DOHH2 (cell line): ENCODE results near the gene TBX3.

Experiments used
- H3F3A ChIP-seq: fragments of 200-600 bp; sonication (generic), shearing (Covaris generic); 2 replicates; pipeline ENCODE4 v1.6.0; 2016; ENCODE audit warnings: antibody characterized with exemption, mild to moderate bottlenecking; ENCODE audit not compliant: control insufficient read depth, insufficient read depth
- H3K27ac ChIP-seq: fragments of 200-600 bp; sonication (generic); 2 replicates; pipeline ENCODE4 v1.5.1; 2014; ENCODE audit warnings: low read depth, mild to moderate bottlenecking, low read length, moderate library complexity
- H3K27me3 ChIP-seq: fragments of 200-600 bp; sonication (generic); 2 replicates; pipeline ENCODE4 v1.6.1; 2014; ENCODE audit warnings: mild to moderate bottlenecking, low read length, mixed read lengths; ENCODE audit not compliant: control insufficient read depth
- H3K36me3 ChIP-seq: fragments of 200-600 bp; sonication (generic); 2 replicates; pipeline ENCODE4 v1.6.1; 2014; ENCODE audit warnings: mild to moderate bottlenecking, low read length, moderate library complexity, mixed read lengths; ENCODE audit not compliant: control insufficient read depth
- H3K4me1 ChIP-seq: fragments of 200-600 bp; sonication (generic); 2 replicates; pipeline ENCODE4 v1.6.1; 2014; ENCODE audit warnings: mild to moderate bottlenecking, low read length, mixed read lengths; ENCODE audit not compliant: control insufficient read depth
- H3K4me2 ChIP-seq: fragments of 200-600 bp; sonication (generic); 2 replicates; pipeline ENCODE4 v1.6.0; 2014; ENCODE audit warnings: mild to moderate bottlenecking, low read length, moderate library complexity
- H3K4me3 ChIP-seq: fragments of 200-600 bp; sonication (generic); 2 replicates; pipeline ENCODE4 v1.5.1; 2014; ENCODE audit warnings: mild to moderate bottlenecking, low read length, mixed read lengths
- H3K79me2 ChIP-seq: fragments of 200-600 bp; sonication (generic); 2 replicates; pipeline ENCODE4 v1.6.1; 2014; ENCODE audit warnings: mild to moderate bottlenecking, low read length, mixed read lengths; ENCODE audit not compliant: control insufficient read depth
- H3K9me2 ChIP-seq: fragments of 200-600 bp; sonication (generic); replicated peaks from 2 replicates; pipeline ENCODE4 v1.6.1; 2014; ENCODE audit warnings: mild to moderate bottlenecking, low read length, mixed read lengths; ENCODE audit not compliant: control insufficient read depth
- H3K9me3 ChIP-seq: fragments of 200-600 bp; sonication (generic); 2 replicates; pipeline ENCODE4 v1.6.1; 2014; ENCODE audit warnings: antibody characterized with exemption, low read length, mixed read lengths; ENCODE audit not compliant: control insufficient read depth, insufficient read depth
- H4K20me1 ChIP-seq: fragments of 200-600 bp; sonication (generic); 2 replicates; pipeline ENCODE4 v1.6.0; 2014; ENCODE audit warnings: low read depth, mild to moderate bottlenecking, antibody characterized with exemption, low read length, moderate library complexity; ENCODE audit not compliant: control insufficient read depth, insufficient read depth
- EZH2phosphoT487 ChIP-seq: fragments of 200-600 bp; sonication (generic); IDR thresholded peaks from 2 replicates; pipeline ENCODE4 v1.6.1; 2017; ENCODE audit warnings: borderline replicate concordance, mild to moderate bottlenecking, antibody characterized with exemption, low read length, moderate library complexity, mixed read lengths
- TF ChIP-seq, protein P1 (sequence below): fragments of 200-600 bp; sonication (generic); IDR thresholded peaks from one replicate; pipeline ENCODE4 v1.5.1; 2014; ENCODE audit warnings: antibody characterized with exemption, mild to moderate bottlenecking, low read depth, low read length; ENCODE audit not compliant: poor library complexity, severe bottlenecking

TBX3 gene

DNA sequence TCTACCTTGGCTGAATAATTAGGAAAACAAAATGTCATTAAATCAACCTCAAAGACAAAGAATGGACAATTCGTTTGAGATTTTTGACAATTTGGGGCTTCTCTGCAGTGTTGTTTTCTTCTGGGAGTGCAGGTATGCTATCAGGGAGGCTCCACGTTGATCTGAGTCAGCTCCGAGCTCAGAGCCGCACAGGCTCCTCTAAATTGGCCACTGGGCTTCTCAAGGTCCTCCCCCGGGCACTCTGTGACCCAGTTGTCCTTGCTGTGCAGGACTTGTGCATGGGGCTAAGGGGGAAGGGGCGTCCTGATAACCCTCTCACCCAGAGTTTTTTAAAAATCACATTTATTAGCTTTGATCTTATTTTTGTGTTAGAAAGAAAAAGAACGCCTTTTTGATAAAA is 52.7 kb downstream of the TBX3 start:
- Histone ChIP-seq H3F3A (no peaks in the 10 kb centered on the region), H3K4me3 (no peak overlapping the region), H3K27me3 (no peaks in the 10 kb centered on the region), H4K20me1 (no peaks in the 10 kb centered on the region), H3K9me2 (no peaks in the 10 kb centered on the region), H3K9me3 (no peaks in the 10 kb centered on the region), H3K4me1 (no peaks in the 10 kb centered on the region), H3K79me2 (no peaks in the 10 kb centered on the region), H3K36me3 (no peaks in the 10 kb centered on the region), H3K4me2 (no peak overlapping the region), H3K27ac (no peak overlapping the region)
- TF ChIP-seq, protein P1, sequence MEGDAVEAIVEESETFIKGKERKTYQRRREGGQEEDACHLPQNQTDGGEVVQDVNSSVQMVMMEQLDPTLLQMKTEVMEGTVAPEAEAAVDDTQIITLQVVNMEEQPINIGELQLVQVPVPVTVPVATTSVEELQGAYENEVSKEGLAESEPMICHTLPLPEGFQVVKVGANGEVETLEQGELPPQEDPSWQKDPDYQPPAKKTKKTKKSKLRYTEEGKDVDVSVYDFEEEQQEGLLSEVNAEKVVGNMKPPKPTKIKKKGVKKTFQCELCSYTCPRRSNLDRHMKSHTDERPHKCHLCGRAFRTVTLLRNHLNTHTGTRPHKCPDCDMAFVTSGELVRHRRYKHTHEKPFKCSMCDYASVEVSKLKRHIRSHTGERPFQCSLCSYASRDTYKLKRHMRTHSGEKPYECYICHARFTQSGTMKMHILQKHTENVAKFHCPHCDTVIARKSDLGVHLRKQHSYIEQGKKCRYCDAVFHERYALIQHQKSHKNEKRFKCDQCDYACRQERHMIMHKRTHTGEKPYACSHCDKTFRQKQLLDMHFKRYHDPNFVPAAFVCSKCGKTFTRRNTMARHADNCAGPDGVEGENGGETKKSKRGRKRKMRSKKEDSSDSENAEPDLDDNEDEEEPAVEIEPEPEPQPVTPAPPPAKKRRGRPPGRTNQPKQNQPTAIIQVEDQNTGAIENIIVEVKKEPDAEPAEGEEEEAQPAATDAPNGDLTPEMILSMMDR: no peak
- no peak for TF ChIP-seq EZH2phosphoT487

DNA sequence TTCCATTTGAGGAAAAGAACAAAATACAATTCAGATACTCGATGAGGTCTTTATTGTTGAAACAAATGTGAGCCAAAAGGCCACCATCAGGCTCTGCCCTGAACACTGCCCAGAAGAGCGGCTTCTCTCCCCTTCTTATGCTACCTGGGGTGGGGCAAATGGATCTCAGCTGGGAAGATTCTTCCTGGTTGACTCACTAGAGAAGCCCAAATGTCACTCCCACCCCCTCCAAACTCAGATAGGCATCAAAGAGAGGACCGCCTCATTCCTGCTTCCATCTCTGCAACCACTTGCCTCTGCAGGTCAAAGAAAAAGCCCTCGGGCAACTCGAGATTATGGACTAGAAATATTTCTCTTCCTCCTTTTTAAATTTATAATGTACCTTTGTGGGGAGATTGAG is 55.8 kb downstream of the TBX3 start:
- H3K9me2 ChIP-seq: no peaks in the 10 kb centered on the region
- H3K4me3 ChIP-seq: no peak overlapping the region
- no peaks in the 10 kb centered on the region for H3F3A ChIP-seq
- no peaks in the 10 kb centered on the region for H3K4me1 ChIP-seq
- no peaks in the 10 kb centered on the region for H3K27me3 ChIP-seq
- no peaks in the 10 kb centered on the region for H4K20me1 ChIP-seq
- H3K9me3 ChIP-seq: no peaks in the 10 kb centered on the region
- no peak overlapping the region for H3K27ac ChIP-seq
- no peaks in the 10 kb centered on the region for H3K79me2 ChIP-seq
- H3K36me3 ChIP-seq: no peaks in the 10 kb centered on the region
- no peak overlapping the region for H3K4me2 ChIP-seq
- no peak for TF ChIP-seq EZH2phosphoT487
- TF ChIP-seq, protein P1: no peak

DNA sequence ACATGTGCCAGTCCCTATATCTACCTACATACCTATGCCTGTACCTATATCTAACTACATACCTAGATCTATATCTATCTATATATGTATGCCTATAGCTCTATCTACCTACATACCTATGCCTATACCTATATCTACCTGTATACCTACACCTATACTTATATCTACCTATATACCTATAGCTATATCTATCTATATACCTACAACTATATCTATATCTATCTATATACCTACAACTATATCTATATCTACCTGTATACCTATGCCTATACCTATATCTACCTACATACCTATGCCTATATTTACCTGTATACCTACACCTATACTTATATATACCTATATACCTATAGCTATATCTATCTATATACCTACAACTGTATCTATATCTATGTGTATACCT is 56.6 kb downstream of the TBX3 start:
- Histone ChIP-seq H3K9me2 (no peaks in the 10 kb centered on the region), H3F3A (no peaks in the 10 kb centered on the region), H3K27me3 (no peaks in the 10 kb centered on the region), H3K36me3 (no peaks in the 10 kb centered on the region), H3K4me2 (no peak overlapping the region), H3K27ac (no peak overlapping the region), H4K20me1 (no peaks in the 10 kb centered on the region), H3K4me1 (no peaks in the 10 kb centered on the region), H3K79me2 (no peaks in the 10 kb centered on the region), H3K4me3 (no peak overlapping the region), H3K9me3 (no peaks in the 10 kb centered on the region)
- TF ChIP-seq, protein P1: no peak
- TF ChIP-seq EZH2phosphoT487: no peak
